Measurements from ENCODE around the gene PTPRK.

PTPRK gene

DNA sequence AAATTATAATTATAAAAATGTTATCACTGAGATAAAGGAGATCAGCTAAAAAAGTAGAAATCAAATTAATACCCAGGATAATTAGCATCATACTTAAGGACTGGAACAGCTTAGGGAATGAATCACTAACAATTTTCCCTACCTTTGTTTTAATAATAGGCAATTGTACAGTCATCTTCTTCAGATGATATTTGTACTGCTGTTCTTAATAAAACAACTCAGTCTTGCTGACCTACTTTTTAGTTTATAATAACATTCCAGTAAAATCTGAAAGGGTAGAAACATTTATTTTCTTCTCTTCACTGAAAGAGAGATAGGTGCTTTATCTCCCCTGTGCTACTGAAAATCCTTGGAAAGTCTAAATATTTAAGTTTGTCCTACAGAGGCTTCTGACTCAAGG is 348.3 kb downstream of the PTPRK start:
- ATAC-seq: no peak
- TF ChIP-seq TCF4 (CRISPR knock-in tag; IDR thresholded peaks at IDR 0.05; ENCODE audit: borderline replicate concordance) (no peak), ZNF8 (CRISPR knock-in tag; IDR thresholded peaks at IDR 0.05) (no peak), ISL1 (CRISPR knock-in tag; IDR thresholded peaks at IDR 0.05) (no peak), TOX (CRISPR knock-in tag; IDR thresholded peaks at IDR 0.05; ENCODE audit: borderline replicate concordance) (no peak), ZFP30 (CRISPR knock-in tag; IDR thresholded peaks at IDR 0.05) (no peak), ZNF70 (CRISPR knock-in tag; IDR thresholded peaks at IDR 0.05) (no peak), SNAI2 (CRISPR knock-in tag; IDR thresholded peaks at IDR 0.05) (no peak), TSHZ2 (CRISPR knock-in tag; IDR thresholded peaks at IDR 0.05) (no peak), BACH2 (CRISPR knock-in tag; IDR thresholded peaks at IDR 0.05; ENCODE audit: borderline replicate concordance) (no peak), PPARA (CRISPR knock-in tag; IDR thresholded peaks at IDR 0.05; ENCODE audit: borderline replicate concordance) (no peak)
- TF ChIP-seq, protein P1, sequence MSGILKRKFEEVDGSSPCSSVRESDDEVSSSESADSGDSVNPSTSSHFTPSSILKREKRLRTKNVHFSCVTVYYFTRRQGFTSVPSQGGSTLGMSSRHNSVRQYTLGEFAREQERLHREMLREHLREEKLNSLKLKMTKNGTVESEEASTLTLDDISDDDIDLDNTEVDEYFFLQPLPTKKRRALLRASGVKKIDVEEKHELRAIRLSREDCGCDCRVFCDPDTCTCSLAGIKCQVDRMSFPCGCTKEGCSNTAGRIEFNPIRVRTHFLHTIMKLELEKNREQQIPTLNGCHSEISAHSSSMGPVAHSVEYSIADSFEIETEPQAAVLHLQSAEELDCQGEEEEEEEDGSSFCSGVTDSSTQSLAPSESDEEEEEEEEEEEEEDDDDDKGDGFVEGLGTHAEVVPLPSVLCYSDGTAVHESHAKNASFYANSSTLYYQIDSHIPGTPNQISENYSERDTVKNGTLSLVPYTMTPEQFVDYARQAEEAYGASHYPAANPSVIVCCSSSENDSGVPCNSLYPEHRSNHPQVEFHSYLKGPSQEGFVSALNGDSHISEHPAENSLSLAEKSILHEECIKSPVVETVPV (CRISPR knock-in tag; IDR thresholded peaks at IDR 0.05): no peak

DNA sequence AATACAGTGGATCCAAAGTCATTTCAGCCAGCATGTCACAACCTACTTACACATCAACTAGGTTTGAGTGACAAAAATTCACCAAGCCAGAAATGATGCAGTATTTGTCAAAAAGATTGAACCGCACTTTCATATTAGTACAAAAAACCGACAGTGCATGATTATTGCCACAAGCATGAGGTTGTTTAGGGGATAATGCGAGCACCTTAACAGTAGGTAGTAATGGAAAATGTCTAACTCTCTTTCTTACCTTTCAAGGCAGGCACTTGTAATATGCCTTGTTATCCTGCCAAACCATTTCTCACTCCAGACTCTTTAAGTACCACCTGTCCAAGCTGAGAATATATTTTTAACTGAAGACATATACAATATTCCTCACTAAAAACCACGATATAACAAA is 349.2 kb downstream of the PTPRK start:
- no peak for ATAC-seq
- no peak for TF ChIP-seq ZNF8 (CRISPR knock-in tag; IDR thresholded peaks at IDR 0.05)
- TF ChIP-seq SNAI2 (CRISPR knock-in tag; IDR thresholded peaks at IDR 0.05): no peak
- no peak for TF ChIP-seq CSDC2 (CRISPR knock-in tag; IDR thresholded peaks at IDR 0.05)
- no peak for TF ChIP-seq ZNF70 (CRISPR knock-in tag; IDR thresholded peaks at IDR 0.05)
- TF ChIP-seq PPARA (CRISPR knock-in tag; IDR thresholded peaks at IDR 0.05; ENCODE audit: borderline replicate concordance): no peak
- no peak for TF ChIP-seq PATZ1 (CRISPR knock-in tag; IDR thresholded peaks at IDR 0.05; ENCODE audit: borderline replicate concordance)
- no peak for TF ChIP-seq ZC3H10 (CRISPR knock-in tag; IDR thresholded peaks at IDR 0.05)
- no peak for TF ChIP-seq CREB5 (CRISPR knock-in tag; IDR thresholded peaks at IDR 0.05; ENCODE audit: low read depth)
- TF ChIP-seq RARB (CRISPR knock-in tag; IDR thresholded peaks at IDR 0.05): no peak
- no peak for TF ChIP-seq ZNF565 (CRISPR knock-in tag; conservative IDR thresholded peaks at IDR 0.05; ENCODE audit: low read depth)
- TF ChIP-seq ESRRG (CRISPR knock-in tag; IDR thresholded peaks at IDR 0.05): no peak
- TF ChIP-seq GLIS3 (CRISPR knock-in tag; IDR thresholded peaks at IDR 0.05): no peak
- no peak for TF ChIP-seq TSHZ2 (CRISPR knock-in tag; IDR thresholded peaks at IDR 0.05)
- TF ChIP-seq ZFP3 (CRISPR knock-in tag; IDR thresholded peaks at IDR 0.05): no peak
- no peak for TF ChIP-seq TCF4 (CRISPR knock-in tag; IDR thresholded peaks at IDR 0.05; ENCODE audit: borderline replicate concordance)
- no peak for TF ChIP-seq ISL1 (CRISPR knock-in tag; IDR thresholded peaks at IDR 0.05)
- no peak for TF ChIP-seq BACH2 (CRISPR knock-in tag; IDR thresholded peaks at IDR 0.05; ENCODE audit: borderline replicate concordance)
- TF ChIP-seq, protein P1 (CRISPR knock-in tag; IDR thresholded peaks at IDR 0.05): no peak
- TF ChIP-seq POU6F1 (CRISPR knock-in tag; IDR thresholded peaks at IDR 0.05; ENCODE audit: borderline replicate concordance, low read depth): no peak

Data from SK-N-SH treated with all-trans-retinoic acid at 6 μM for 48 hours (cell line).